WTC11 (cell line): ENCODE results near the gene GTF2I.
"Not testable (repeated sequence)": the region's sequence is repeated elsewhere in the genome, so short reads cannot be mapped to it uniquely, and the experiment has no call there.

ENCODE experiments used
- ARID4B ChIP-seq: sonication (generic); formaldehyde crosslinking; IDR thresholded peaks from 2 replicates; pipeline ENCODE4 v1.8.0; 2023; ENCODE audit warnings: missing genetic modification reagents, mild to moderate bottlenecking, borderline replicate concordance
- CTCF ChIP-seq: fragments of 200-600 bp; IDR thresholded peaks from 2 replicates; pipeline ENCODE4 v1.8.0; 2022; ENCODE audit warnings: antibody characterized with exemption
- GABPB1 ChIP-seq: sonication (generic); formaldehyde crosslinking; IDR thresholded peaks from 2 replicates; pipeline ENCODE4 v1.8.1; 2023; ENCODE audit warnings: mild to moderate bottlenecking, missing genetic modification reagents
- IRF1 ChIP-seq: sonication (generic); formaldehyde crosslinking; IDR thresholded peaks from 2 replicates; pipeline ENCODE4 v1.8.0; 2023; ENCODE audit warnings: missing genetic modification reagents
- SOX15 ChIP-seq: fragments of 250-450 bp; sonication (Bioruptor Pico); IDR thresholded peaks from 2 replicates; pipeline ENCODE4 v1.9.0; 2021; ENCODE audit warnings: mild to moderate bottlenecking
- ZNF317 ChIP-seq: sonication (generic); formaldehyde crosslinking; IDR thresholded peaks from 2 replicates; pipeline ENCODE4 v1.8.1; 2023; ENCODE audit warnings: low read depth, mild to moderate bottlenecking, moderate library complexity, missing genetic modification reagents, borderline replicate concordance
- TF ChIP-seq, protein P1 (sequence below): sonication (generic); formaldehyde crosslinking; conservative IDR thresholded peaks from 2 replicates; pipeline ENCODE4 v1.8.1; 2023; ENCODE audit warnings: mild to moderate bottlenecking, low read depth, missing genetic modification reagents, moderate library complexity
- TF ChIP-seq, protein P2 (sequence below): sonication (generic); formaldehyde crosslinking; IDR thresholded peaks from 2 replicates; pipeline ENCODE4 v1.8.1; 2023; ENCODE audit warnings: mild to moderate bottlenecking, missing genetic modification reagents, moderate library complexity
- TF ChIP-seq, protein P3 (sequence below): sonication (generic); formaldehyde crosslinking; IDR thresholded peaks from 2 replicates; pipeline ENCODE4 v1.8.0; 2022; ENCODE audit warnings: mild to moderate bottlenecking, missing genetic modification reagents
- TF ChIP-seq, protein P4 (sequence below): sonication (generic); formaldehyde crosslinking; IDR thresholded peaks from 2 replicates; pipeline ENCODE4 v1.8.0; 2023; ENCODE audit warnings: mild to moderate bottlenecking, missing genetic modification reagents
- TF ChIP-seq, protein P5 (sequence below): fragments of 250-450 bp; sonication (Bioruptor Pico); IDR thresholded peaks from 2 replicates; pipeline ENCODE4 v1.9.0; 2021; ENCODE audit warnings: mild to moderate bottlenecking
- TF ChIP-seq, protein P6 (sequence below): sonication (generic); formaldehyde crosslinking; IDR thresholded peaks from 2 replicates; pipeline ENCODE4 v1.8.0; 2022; ENCODE audit warnings: missing genetic modification reagents

DNA sequence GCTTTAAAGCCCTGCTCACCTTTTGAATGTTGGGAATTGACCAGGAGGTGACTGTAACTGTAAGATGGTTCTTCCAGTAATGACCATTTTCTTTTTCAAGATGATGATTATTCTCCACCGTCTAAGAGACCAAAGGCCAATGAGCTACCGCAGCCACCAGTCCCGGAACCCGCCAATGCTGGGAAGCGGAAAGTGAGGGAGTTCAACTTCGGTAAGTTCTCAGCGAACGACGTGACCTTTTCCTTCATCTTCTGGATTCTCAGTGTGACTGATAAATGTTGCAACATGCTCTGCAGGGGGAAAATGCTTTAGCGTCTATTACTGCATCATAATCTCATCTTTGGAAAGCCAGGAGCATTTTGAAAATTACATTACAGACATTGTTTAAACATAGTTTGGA, 71.2 kb downstream of the GTF2I start:
- TF ChIP-seq, protein P1, sequence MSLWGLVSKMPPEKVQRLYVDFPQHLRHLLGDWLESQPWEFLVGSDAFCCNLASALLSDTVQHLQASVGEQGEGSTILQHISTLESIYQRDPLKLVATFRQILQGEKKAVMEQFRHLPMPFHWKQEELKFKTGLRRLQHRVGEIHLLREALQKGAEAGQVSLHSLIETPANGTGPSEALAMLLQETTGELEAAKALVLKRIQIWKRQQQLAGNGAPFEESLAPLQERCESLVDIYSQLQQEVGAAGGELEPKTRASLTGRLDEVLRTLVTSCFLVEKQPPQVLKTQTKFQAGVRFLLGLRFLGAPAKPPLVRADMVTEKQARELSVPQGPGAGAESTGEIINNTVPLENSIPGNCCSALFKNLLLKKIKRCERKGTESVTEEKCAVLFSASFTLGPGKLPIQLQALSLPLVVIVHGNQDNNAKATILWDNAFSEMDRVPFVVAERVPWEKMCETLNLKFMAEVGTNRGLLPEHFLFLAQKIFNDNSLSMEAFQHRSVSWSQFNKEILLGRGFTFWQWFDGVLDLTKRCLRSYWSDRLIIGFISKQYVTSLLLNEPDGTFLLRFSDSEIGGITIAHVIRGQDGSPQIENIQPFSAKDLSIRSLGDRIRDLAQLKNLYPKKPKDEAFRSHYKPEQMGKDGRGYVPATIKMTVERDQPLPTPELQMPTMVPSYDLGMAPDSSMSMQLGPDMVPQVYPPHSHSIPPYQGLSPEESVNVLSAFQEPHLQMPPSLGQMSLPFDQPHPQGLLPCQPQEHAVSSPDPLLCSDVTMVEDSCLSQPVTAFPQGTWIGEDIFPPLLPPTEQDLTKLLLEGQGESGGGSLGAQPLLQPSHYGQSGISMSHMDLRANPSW (CRISPR knock-in tag): not testable (repeated sequence)
- TF ChIP-seq, protein P2, sequence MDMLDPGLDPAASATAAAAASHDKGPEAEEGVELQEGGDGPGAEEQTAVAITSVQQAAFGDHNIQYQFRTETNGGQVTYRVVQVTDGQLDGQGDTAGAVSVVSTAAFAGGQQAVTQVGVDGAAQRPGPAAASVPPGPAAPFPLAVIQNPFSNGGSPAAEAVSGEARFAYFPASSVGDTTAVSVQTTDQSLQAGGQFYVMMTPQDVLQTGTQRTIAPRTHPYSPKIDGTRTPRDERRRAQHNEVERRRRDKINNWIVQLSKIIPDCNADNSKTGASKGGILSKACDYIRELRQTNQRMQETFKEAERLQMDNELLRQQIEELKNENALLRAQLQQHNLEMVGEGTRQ (CRISPR knock-in tag): not testable (repeated sequence)
- TF ChIP-seq GABPB1 (CRISPR knock-in tag); ARID4B; CTCF; ZNF317 (CRISPR knock-in tag); IRF1 (CRISPR knock-in tag); SOX15: not testable (repeated sequence)
- TF ChIP-seq, protein P3, sequence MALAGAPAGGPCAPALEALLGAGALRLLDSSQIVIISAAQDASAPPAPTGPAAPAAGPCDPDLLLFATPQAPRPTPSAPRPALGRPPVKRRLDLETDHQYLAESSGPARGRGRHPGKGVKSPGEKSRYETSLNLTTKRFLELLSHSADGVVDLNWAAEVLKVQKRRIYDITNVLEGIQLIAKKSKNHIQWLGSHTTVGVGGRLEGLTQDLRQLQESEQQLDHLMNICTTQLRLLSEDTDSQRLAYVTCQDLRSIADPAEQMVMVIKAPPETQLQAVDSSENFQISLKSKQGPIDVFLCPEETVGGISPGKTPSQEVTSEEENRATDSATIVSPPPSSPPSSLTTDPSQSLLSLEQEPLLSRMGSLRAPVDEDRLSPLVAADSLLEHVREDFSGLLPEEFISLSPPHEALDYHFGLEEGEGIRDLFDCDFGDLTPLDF: not testable (repeated sequence)
- TF ChIP-seq, protein P4, sequence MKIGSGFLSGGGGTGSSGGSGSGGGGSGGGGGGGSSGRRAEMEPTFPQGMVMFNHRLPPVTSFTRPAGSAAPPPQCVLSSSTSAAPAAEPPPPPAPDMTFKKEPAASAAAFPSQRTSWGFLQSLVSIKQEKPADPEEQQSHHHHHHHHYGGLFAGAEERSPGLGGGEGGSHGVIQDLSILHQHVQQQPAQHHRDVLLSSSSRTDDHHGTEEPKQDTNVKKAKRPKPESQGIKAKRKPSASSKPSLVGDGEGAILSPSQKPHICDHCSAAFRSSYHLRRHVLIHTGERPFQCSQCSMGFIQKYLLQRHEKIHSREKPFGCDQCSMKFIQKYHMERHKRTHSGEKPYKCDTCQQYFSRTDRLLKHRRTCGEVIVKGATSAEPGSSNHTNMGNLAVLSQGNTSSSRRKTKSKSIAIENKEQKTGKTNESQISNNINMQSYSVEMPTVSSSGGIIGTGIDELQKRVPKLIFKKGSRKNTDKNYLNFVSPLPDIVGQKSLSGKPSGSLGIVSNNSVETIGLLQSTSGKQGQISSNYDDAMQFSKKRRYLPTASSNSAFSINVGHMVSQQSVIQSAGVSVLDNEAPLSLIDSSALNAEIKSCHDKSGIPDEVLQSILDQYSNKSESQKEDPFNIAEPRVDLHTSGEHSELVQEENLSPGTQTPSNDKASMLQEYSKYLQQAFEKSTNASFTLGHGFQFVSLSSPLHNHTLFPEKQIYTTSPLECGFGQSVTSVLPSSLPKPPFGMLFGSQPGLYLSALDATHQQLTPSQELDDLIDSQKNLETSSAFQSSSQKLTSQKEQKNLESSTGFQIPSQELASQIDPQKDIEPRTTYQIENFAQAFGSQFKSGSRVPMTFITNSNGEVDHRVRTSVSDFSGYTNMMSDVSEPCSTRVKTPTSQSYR (CRISPR knock-in tag): not testable (repeated sequence)
- TF ChIP-seq, protein P5, sequence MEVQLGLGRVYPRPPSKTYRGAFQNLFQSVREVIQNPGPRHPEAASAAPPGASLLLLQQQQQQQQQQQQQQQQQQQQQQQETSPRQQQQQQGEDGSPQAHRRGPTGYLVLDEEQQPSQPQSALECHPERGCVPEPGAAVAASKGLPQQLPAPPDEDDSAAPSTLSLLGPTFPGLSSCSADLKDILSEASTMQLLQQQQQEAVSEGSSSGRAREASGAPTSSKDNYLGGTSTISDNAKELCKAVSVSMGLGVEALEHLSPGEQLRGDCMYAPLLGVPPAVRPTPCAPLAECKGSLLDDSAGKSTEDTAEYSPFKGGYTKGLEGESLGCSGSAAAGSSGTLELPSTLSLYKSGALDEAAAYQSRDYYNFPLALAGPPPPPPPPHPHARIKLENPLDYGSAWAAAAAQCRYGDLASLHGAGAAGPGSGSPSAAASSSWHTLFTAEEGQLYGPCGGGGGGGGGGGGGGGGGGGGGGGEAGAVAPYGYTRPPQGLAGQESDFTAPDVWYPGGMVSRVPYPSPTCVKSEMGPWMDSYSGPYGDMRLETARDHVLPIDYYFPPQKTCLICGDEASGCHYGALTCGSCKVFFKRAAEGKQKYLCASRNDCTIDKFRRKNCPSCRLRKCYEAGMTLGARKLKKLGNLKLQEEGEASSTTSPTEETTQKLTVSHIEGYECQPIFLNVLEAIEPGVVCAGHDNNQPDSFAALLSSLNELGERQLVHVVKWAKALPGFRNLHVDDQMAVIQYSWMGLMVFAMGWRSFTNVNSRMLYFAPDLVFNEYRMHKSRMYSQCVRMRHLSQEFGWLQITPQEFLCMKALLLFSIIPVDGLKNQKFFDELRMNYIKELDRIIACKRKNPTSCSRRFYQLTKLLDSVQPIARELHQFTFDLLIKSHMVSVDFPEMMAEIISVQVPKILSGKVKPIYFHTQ: not testable (repeated sequence)
- TF ChIP-seq, protein P6, sequence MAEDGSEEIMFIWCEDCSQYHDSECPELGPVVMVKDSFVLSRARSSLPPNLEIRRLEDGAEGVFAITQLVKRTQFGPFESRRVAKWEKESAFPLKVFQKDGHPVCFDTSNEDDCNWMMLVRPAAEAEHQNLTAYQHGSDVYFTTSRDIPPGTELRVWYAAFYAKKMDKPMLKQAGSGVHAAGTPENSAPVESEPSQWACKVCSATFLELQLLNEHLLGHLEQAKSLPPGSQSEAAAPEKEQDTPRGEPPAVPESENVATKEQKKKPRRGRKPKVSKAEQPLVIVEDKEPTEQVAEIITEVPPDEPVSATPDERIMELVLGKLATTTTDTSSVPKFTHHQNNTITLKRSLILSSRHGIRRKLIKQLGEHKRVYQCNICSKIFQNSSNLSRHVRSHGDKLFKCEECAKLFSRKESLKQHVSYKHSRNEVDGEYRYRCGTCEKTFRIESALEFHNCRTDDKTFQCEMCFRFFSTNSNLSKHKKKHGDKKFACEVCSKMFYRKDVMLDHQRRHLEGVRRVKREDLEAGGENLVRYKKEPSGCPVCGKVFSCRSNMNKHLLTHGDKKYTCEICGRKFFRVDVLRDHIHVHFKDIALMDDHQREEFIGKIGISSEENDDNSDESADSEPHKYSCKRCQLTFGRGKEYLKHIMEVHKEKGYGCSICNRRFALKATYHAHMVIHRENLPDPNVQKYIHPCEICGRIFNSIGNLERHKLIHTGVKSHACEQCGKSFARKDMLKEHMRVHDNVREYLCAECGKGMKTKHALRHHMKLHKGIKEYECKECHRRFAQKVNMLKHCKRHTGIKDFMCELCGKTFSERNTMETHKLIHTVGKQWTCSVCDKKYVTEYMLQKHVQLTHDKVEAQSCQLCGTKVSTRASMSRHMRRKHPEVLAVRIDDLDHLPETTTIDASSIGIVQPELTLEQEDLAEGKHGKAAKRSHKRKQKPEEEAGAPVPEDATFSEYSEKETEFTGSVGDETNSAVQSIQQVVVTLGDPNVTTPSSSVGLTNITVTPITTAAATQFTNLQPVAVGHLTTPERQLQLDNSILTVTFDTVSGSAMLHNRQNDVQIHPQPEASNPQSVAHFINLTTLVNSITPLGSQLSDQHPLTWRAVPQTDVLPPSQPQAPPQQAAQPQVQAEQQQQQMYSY (CRISPR knock-in tag): not testable (repeated sequence)
